Measurements from ENCODE around the gene MYCL.

The MYCL gene

DNA sequence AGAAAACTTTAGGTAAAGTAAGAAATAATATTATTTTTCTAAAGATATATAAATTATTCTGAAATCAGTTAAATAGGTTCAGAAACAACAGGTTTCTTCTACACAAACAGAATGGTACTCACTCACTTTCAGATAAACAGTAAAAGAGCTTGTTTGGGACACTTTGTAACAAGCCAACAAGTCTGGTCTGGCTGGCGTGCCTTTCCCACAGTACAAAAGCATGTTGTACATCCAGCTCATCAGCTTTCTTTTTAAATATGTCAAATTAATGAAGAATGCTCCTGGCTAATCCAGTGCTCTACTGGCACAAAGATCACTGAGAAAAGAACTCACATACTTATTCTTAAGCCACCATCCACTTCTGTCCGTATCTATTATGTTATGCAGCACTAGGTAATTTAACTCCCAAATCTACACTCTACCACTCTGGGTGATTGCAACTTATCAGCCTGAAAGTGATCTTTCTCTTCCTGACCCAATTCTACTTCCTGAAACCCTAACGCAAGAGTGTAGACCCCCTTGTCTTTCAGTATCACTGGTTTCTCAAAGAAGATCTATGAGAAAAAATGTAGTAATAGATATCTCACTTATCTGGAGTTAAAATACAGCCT lies 51.0 kb downstream of the MYCL start:
- no peak for DNase-seq

DNA sequence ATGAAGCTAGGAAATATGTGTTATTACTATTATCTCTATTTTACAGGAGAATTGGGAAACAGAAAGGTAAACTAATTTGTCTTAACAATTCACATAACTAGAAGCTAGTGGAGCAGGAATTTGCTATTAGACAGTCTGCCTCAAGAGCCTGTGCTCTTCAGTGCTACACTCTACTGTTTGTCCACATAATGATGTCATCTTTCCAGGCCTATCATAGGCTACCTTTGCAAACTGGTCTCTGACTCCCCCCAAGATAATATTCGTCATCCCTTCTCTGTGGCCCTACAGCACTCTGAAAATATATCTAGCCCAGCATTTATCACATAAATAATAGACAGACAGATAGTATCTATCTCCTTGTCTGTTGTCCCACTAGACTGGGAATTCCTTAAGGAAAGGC lies 52.5 kb downstream of the MYCL start:
- DNase-seq: no peak

DNA sequence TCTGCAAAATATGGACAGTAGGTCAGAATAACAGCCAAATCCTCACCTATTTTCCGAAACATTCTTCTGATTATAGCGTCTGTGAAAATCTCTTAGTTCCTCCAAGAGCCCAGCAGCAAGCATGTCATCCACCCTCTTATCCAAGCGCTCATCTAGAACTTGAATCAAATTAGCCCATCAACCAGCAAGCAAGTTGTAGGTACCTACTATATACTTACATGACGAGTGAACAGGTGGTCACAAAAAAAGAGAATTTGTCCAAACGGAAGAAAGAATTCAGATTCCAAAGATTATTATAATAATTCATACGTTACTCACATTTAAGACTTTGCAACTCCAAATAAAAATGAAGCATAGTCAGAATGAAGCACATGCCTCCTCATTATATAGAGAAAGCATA lies 53.8 kb downstream of the MYCL start:
- no peak for DNase-seq

DNA sequence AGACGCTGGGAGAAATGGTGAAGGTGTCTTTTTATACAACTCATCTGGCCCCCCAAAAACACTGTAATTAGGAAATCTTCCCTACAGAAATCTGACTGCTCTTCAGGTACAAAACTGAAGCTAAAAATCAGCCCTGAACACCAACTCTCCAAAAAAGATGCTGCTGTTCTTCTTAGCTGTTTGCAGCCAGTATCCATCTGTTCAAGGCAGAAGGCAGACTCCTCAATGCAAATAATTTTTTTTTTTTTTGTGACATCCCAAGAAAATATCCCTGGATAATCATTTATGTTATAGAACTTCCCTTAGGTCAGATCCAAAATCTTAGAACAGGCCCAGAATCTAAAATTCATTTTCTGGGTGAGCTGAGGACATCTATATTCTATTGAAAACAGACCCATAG lies 54.9 kb downstream of the MYCL start:
- DNase-seq: no peak

DNA sequence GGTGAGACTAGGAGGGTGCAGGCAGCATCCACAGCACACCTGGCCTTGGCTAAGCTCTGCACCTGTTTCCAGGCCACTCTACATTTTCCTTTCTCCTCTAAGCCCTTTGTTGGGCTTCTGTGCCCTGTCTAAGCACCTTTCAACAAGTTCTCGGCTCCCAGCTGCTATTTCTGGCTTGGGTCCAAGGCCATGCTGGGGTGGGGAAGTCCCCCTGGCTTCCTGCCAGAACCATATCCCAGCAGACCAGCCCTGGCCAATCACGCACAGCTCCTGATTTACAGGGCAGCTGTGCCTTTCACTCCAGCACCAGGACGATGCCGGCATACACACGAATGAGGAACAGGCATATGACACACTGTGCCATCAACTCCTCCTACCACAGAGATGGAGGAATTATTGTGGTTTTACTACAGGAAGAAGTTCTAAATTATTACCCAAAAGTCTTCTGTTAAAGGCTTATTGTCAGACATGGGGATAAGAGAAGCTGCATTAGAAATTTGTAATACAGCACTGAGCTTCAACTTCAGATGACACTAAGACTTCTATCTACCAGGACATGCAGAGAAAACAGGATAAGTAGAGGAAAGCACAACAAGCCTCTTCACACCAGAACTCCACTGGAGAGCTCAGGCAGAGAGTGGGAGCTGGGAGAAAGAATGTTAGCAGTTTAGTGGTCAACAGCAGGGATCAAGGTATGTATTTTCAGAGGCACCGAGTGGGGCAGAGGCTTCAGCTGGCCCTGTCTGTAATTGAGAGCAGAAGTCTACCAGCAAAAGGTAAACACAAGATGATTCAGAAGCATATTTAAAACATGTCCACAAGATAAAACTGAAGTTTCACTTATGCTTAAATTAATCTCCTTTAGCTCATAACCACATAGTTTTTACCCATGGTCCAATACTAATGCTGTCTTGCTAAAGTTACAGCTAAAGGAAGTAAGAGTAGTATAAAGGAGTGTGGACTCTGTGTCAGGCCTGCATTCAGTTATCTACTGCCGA lies 55.8 kb downstream of the MYCL start:
- peak; percentile 65 for DNase-seq

Data from activated gamma-delta T cell treated with Interleukin-2 at 50 U/mL for 16 hours (primary cell).